ENCODE results near the gene LIME1. TPM values are rescaled to one million over a fixed set of nuclear protein-coding genes. Genes with fewer than 3 reads are reported as not detected.
A peak's percentile ranks its signal among the peaks of the same experiment; 100 is the strongest.

Gene LIME1
- total and polyA plus RNA-seq, 9 of the 15 experiments (the other 6 are each of a cell fraction or from before 2014, with no cell fraction given) = 0.11 to 17.1 (median 2.8) TPM; not detected in 2

DNA sequence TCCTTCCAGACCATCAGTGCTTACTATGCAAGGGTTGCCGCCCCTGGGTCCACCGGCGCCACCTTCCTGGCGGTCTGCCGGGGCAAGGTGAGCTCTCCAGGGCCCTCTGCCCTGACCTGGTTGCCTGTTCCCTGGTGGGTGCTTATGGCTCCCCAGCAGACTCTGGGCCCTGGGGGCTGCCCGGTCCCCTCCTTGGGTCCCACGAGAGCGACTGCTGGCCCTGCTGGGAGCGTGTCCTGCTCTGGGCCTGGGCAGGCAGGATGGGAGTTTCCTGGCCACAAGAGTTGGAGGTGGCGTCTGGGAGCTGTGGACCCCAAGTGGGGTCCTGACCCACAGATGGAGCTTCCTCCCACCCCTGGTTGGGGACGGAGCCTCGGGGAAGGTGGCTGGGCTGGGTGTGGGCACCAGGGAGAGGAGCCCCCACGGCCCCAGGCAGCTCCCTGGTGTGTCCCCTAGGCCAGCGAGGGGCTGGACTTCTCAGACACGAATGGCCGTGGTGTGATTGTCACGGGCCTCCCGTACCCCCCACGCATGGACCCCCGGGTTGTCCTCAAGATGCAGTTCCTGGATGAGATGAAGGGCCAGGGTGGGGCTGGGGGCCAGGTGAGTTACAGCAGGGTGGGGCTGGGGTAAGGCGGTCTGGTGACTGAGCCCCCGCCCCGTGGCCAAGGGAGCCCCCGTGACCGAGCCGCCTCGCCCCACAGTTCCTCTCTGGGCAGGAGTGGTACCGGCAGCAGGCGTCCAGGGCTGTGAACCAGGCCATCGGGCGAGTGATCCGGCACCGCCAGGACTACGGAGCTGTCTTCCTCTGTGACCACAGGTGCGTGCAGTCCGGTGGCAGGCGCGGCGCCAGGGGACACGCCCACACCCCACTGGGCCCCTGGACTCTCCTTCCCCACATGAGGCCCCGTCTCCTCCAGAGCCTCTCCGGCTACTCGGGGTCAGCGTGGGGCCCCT is 47.1 kb upstream of the LIME1 start:
- H3K9me1 ChIP-seq (ENCODE audit: control insufficient read depth, insufficient read depth, low read length) = no peaks in the 10 kb centered on the region
- no TSS peak for BruUV-seq (replicated peaks)
- peaks cover 9 to 69% of the 10 kb centered on the region in 2 experiments for H3K4me1 ChIP-seq (replicated peaks in 1 of 2; ENCODE audit: control insufficient read depth in 2 of 2, insufficient read depth in 2 of 2, low read length in 2 of 2)
- H4K20me1 ChIP-seq (replicated peaks; ENCODE audit: control insufficient read depth, insufficient read depth, low read length) = no peaks in the 10 kb centered on the region
- H2AFZ ChIP-seq (ENCODE audit: low read depth, low read length) = no peak overlapping the region
- in situ Hi-C loops (cut with MboI) = no loop called here
- no peak for DNase-seq (ENCODE audit: extremely low read depth in 1 of 4, low spot score in 3 of 4)
- ChIA-PET CTCF (ENCODE audit: low intra/inter-chr PET ratio) (no interaction called here), POLR2A (interaction anchor here (0.6 kb wide), 1 partner anchor 457 kb away, joined by 3 read pairs; no protein-coding TSS in a partner anchor)
- no peak for FAIRE-seq
- no peak for ATAC-seq
- peak overlapping the region in 1 of 2 experiments; percentile 45; a peak in 1 of 4 replicates for H3K9ac ChIP-seq (ENCODE audit: insufficient read depth in 1 of 2, low read depth in 2 of 2, low read length in 2 of 2)
- 97% methylated on average over 14 of the region's 44 CpGs for WGBS (ENCODE audit: insufficient coverage, low coverage, missing lambda C conversion rate)
- no peak overlapping the region for H3K4me2 ChIP-seq (ENCODE audit: insufficient read depth, low read length)
- H3K27ac ChIP-seq (ENCODE audit: extremely low read depth, low read depth, low read length) = no peak overlapping the region
- no peaks in the 10 kb centered on the region for H3K9me3 ChIP-seq (replicated peaks; ENCODE audit: control insufficient read depth, insufficient read depth, low read depth, low read length)
- TF ChIP-seq POLR2A (conservative IDR thresholded peaks at IDR 0.05) = peak; percentile 29; the same call in 1 of the 2 replicates
- TF ChIP-seq CEBPB (tag; IDR thresholded peaks at IDR 0.05) = no peak
- TF ChIP-seq RBFOX2 (IDR thresholded peaks at IDR 0.05; ENCODE audit: low read depth, low read length) = peak; percentile 28
- TF ChIP-seq PCBP1 (IDR thresholded peaks at IDR 0.05; ENCODE audit: low read depth, low read length, poor library complexity, severe bottlenecking) = peak; percentile 4
- TF ChIP-seq, protein P1, sequence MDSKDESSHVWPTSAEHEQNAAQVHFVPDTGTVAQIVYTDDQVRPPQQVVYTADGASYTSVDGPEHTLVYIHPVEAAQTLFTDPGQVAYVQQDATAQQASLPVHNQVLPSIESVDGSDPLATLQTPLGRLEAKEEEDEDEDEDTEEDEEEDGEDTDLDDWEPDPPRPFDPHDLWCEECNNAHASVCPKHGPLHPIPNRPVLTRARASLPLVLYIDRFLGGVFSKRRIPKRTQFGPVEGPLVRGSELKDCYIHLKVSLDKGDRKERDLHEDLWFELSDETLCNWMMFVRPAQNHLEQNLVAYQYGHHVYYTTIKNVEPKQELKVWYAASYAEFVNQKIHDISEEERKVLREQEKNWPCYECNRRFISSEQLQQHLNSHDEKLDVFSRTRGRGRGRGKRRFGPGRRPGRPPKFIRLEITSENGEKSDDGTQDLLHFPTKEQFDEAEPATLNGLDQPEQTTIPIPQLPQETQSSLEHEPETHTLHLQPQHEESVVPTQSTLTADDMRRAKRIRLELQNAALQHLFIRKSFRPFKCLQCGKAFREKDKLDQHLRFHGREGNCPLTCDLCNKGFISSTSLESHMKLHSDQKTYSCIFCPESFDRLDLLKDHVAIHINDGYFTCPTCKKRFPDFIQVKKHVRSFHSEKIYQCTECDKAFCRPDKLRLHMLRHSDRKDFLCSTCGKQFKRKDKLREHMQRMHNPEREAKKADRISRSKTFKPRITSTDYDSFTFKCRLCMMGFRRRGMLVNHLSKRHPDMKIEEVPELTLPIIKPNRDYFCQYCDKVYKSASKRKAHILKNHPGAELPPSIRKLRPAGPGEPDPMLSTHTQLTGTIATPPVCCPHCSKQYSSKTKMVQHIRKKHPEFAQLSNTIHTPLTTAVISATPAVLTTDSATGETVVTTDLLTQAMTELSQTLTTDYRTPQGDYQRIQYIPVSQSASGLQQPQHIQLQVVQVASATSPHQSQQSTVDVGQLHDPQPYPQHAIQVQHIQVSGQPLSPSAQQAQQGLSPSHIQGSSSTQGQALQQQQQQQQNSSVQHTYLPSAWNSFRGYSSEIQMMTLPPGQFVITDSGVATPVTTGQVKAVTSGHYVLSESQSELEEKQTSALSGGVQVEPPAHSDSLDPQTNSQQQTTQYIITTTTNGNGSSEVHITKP (IDR thresholded peaks at IDR 0.05; ENCODE audit: partially characterized antibody) = no peak
- peak; percentile 70 for TF ChIP-seq POLR2G (IDR thresholded peaks at IDR 0.05; ENCODE audit: low read depth, low read length)
- no peak for TF ChIP-seq TGIF2 (CRISPR knock-in tag; IDR thresholded peaks at IDR 0.05)
- no peak for TF ChIP-seq SIRT6 (IDR thresholded peaks at IDR 0.05; ENCODE audit: low read depth, low read length)
- no peak overlapping the region for H3K4me3 ChIP-seq
- peaks cover 26% of the 10 kb centered on the region; the same call in 2 of the 3 replicates for H3K36me3 ChIP-seq (ENCODE audit: control insufficient read depth, insufficient read depth, low read length)
- no peaks in the 10 kb centered on the region for H3K79me2 ChIP-seq (ENCODE audit: control insufficient read depth, insufficient read depth, low read length)
- no peaks in the 10 kb centered on the region for H3K27me3 ChIP-seq (ENCODE audit: control insufficient read depth in 2 of 2, insufficient read depth in 2 of 2, low read length in 2 of 2)
- intact Hi-C loops (cut with micrococcal nuclease) = no loop called here
